8988T (cell line): ENCODE measurements around the gene DLG2.
"Not testable (repeated sequence)": the region's sequence is repeated elsewhere in the genome, so short reads cannot be mapped to it uniquely, and the experiment has no call there.

Experiments
- DNase-seq: peaks from one replicate; pipeline ENCODE4 v3.0.0; 2011

The DLG2 gene

DNA sequence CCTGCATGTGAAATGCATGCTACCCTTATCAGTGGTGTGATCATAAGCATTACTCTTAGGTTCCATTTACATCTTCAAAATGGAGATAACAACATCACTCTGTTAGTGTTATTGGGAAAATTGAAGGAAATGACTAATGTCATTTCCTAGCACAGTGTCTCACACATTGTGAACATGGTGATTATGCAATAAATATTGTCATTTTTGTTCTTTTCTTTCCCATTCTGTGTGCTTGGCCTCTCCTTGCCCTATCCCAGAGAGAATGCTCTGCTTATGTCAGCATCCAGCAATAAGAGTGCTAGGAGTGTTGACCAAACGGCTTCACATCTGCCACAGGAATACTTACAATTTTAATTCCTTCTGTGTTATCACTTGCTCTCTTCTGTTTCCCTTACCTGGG, 1316.9 kb downstream of the DLG2 start:
- DNase-seq, result no peak

- DNase-seq, result not testable (repeated sequence)
These were observed 1318.7 kb downstream of the DLG2 start for GRCh38 chr11:84308491-84308890.

DNA sequence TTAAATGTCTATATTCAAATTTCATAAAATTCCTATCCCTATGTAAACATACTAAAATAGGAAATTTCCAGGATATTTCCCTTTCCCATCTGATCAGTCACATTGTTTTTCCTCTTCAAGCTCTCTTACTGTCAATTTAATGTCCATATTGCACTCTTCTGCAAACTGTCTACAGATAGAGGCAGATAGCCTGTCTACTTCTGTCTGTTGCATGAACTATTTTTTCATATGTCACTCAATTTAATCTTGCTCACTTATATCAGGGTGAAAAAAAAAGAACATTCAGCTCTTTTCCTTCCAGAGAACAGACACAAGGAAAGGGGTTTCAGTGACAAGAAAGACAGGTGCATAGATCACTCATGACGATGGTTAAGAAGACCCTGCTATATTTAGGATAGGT, 1327.1 kb downstream of the DLG2 start:
- no peak for DNase-seq

GRCh38 chr11:84297570-84297969, 1329.6 kb downstream of the DLG2 start:
- no peak for DNase-seq

DNA sequence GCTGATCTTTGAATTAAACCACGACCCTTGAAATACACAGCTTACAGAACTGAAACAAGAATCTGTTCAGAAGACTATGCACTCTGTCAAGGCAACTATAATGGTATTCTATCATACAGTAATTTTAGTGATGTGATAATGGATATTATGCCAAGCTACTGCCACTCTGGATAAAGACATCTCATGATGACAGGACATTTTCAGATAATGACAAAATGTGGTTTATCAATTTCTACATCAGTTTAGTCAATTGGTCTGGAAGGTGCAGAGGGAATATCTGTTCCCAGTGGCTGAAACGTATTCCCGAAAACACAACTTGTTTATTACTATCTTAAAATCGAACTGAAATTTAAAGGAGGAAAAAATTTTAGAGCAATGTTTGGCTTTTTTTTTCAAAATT, 1331.3 kb downstream of the DLG2 start:
- DNase-seq, result no peak

- DNase-seq, result no peak
These were observed 1334.2 kb downstream of the DLG2 start for GRCh38 chr11:84292955-84293354.

- no peak for DNase-seq
These were observed 1335.1 kb downstream of the DLG2 start for GRCh38 chr11:84292006-84292405.

DNA sequence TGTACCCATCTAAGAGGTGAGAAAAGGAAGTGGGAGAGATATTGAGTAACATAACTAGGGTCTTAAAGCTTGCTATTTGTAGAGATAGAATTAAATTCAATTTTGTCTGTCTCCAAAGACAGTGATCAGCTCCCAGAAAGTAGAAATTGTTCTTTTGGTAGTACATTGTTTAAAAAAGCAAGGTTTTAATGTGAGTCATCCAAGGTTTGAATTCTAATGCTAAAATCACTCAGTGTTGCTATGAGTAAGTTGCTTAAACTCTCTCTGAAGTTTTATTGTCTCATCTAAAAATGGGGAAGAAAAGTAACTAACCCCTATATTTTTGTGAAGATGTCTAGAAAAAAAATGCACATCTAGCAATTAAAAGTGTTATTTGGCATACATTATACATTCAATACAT, 1336.5 kb downstream of the DLG2 start:
- no peak for DNase-seq

GRCh38 chr11:84289381-84289906, 1337.7 kb downstream of the DLG2 start:
- no peak for DNase-seq

DNA sequence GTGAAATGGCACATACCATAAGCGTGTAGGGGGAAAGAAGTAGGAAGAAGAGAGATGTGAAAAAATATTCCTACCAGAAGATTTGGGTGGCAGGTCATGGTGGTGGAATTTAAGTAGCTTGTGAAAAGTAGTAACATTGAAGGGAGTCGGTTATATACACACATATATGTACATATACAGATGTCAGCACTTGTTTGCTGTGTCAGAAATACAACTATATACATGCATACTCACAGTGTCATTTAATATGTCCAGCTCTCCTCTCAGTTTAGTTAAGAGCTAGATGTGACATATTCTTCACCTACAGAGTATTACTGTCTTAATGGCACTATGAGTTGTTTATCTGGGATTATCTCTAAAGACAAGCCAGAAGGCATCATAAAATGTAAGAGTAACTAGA, 1353.6 kb downstream of the DLG2 start:
- no peak for DNase-seq

- no peak for DNase-seq
These were observed 1356.7 kb downstream of the DLG2 start for GRCh38 chr11:84270466-84270865.

GRCh38 chr11:84264066-84264465, 1363.1 kb downstream of the DLG2 start:
- DNase-seq, result no peak

DNA sequence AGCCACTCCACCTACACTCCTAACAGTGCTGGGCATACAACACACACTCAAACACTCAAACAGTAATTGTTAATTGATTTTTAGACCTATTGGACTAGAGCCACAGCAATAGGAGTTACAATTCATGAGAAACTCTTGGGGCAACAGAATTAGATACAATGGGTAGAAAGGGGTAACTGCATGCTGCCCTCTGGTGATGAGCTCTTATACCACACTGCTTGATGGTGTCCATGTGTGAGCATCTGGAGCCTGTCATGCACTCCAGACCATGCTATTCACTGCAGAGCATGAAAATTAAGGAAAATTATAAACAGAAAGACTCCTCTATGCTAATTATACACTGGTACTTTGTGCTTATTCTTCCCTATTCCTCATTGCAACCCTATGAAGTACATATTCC, 1365.4 kb downstream of the DLG2 start:
- no peak for DNase-seq

DNA sequence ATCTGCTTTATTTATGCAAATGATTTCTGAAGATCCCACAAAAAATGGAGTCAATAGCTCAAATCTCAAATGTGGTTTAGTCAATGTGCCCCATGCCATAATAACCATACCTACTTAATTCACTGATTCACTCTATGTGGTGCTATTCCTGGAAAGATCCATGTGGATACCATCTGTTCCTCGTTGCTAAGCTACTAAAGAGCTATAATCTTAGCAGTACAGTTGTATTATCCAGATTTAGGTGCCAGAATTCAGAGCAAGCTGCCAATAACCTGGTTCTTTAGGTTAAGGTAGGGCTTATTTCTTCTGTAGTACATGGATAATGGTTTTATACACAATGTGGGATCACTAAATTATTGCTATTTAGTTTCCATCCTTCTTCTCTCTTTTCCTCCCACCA, 1366.3 kb downstream of the DLG2 start:
- DNase-seq, result no peak

GRCh38 chr11:84256618-84257017, 1370.5 kb downstream of the DLG2 start:
- DNase-seq, result no peak

GRCh38 chr11:84255483-84255882, 1371.7 kb downstream of the DLG2 start:
- DNase-seq, result no peak

DNA sequence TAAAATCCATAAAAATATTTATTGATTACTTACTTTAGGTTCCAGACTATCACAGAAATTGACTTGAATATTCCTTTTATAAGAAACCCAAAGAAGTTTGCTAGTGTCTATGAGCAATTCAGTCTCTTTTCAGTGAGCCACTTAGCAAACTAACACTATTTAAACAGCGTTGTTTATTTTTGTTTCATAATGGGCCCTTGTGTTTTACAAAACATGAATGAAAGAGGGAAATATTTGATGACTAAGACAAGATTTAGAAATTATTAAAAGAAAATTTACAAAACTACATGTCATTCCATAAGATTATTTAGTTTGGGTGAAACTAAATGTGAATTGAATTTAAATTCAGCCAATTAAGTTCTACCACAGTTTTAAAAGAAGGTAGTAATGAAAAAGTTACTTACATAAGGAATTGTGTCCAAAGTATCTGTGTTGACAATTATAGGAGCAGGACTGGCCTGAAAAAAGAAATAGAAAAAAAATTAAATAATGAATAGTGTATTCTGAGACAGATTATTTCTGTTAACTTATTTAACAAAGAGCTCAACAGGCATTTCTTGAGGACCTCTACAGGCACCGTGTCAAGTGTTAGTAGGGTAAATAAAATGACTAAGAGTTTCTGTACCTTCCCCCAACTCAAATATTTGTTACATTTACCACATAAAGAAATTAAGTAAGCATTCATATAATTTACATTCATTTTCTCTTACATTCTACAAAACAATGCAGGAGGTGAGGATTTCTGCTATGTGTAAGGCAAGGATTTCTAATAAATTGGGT, 1376.1 kb downstream of the DLG2 start:
- DNase-seq, result no peak

- DNase-seq, result no peak
These were observed 1377.6 kb downstream of the DLG2 start for GRCh38 chr11:84249344-84250135.

GRCh38 chr11:84247926-84248325, 1379.2 kb downstream of the DLG2 start:
- DNase-seq, result no peak

GRCh38 chr11:84247129-84247528, 1380.0 kb downstream of the DLG2 start:
- no peak for DNase-seq

DNA sequence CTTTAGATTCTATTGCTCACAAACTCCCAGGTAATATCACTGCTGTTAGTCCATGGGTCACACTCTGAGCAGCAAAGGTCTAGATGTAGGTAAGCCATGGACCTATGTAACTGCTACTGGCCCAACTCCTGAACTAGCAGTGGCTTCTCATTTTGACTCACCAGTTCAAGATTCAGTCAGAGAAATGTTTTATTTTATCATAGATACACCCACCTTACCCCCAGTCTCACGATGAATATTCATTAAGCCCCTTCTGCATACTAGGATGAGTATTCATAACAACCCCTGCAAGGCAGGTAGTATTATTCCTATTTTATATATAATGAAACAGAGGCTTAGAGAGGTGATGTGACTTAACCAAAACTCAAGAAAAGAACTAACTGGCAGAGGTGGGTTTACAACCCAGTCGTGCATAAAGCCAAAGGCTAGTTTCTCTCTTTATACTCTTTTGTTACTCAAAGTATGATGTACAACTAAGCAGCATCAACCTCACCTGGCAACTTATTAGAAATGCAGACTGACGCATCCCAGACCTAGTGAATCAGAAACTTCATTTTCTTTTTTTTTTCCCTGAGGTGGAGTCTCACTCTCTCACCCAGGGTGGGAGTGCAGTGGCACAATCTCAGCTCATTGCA, 1383.4 kb downstream of the DLG2 start:
- no peak for DNase-seq

- DNase-seq, result no peak
These were observed 1385.6 kb downstream of the DLG2 start for GRCh38 chr11:84241343-84242131.

DNA sequence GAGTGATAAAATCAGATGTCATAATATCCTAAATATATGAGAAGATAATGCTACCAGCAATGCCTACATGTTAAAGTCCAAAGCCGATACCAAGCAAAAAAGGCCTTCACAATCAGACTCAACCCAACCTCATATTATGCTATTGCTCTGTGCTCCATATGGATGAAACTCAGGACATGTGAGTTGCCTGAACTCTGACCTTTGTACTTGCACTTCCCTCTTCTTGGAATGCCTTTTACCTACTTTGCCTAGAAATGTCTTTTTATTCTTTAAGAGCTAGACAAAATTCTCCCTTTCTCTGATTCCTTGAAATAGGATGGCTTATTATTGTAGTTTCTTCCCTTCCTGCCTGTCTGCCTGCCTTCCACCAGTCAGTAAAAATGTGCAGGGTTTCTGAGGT, 1386.3 kb downstream of the DLG2 start:
- DNase-seq, result no peak
